GM19023 (cell line): ENCODE data around the gene ZIC5.

Experiments used
- ATAC-seq: cut with Tn5 transposase; IDR thresholded peaks from one replicate; pipeline ENCODE4 v1.9.1; 2021; ENCODE audit warnings: mild to moderate bottlenecking, moderate library complexity; ENCODE audit not compliant: unreplicated experiment

ZIC5 gene

GRCh38 chr13:99941086-99941485 lies 30.5 kb downstream of the ZIC5 start:
- ATAC-seq: no peak

GRCh38 chr13:99938635-99939034 lies 32.9 kb downstream of the ZIC5 start:
- ATAC-seq: no peak

GRCh38 chr13:99935772-99936171 lies 35.8 kb downstream of the ZIC5 start:
- no peak for ATAC-seq

- no peak for ATAC-seq
Measured at GRCh38 chr13:99932912-99933311, 38.7 kb downstream of the ZIC5 start.

- no peak for ATAC-seq
Measured at GRCh38 chr13:99930925-99931324, 40.6 kb downstream of the ZIC5 start.

GRCh38 chr13:99929866-99930265 lies 41.7 kb downstream of the ZIC5 start:
- ATAC-seq: no peak

GRCh38 chr13:99926014-99926731 lies 45.4 kb downstream of the ZIC5 start:
- no peak for ATAC-seq

GRCh38 chr13:99923877-99924582 lies 47.5 kb downstream of the ZIC5 start:
- ATAC-seq: no peak

- no peak for ATAC-seq
Measured at GRCh38 chr13:99922631-99923404, 48.7 kb downstream of the ZIC5 start.

GRCh38 chr13:99919132-99919531 lies 52.4 kb downstream of the ZIC5 start:
- ATAC-seq: no peak

- no peak for ATAC-seq
Measured at GRCh38 chr13:99916366-99917103, 55.0 kb downstream of the ZIC5 start.

- ATAC-seq: no peak
Measured at GRCh38 chr13:99913167-99913566, 58.4 kb downstream of the ZIC5 start.
